H1 (cell line): ENCODE results near the gene CWC27. TPM values are rescaled to one million over a fixed set of nuclear protein-coding genes. Genes with fewer than 3 reads are reported as not detected.

ENCODE experiments used
- BCL11A ChIP-seq, 2 experiments: IDR thresholded peaks; one replicate each; pipeline ENCODE4 v1.6.1; 2011; ENCODE audit warnings: low read depth in 2 of 2, low read length in 2 of 2, mild to moderate bottlenecking in 2 of 2
- GABPA ChIP-seq: IDR thresholded peaks from 2 replicates; pipeline ENCODE4 v1.6.1; 2011; ENCODE audit warnings: mild to moderate bottlenecking, low read length, moderate library complexity, borderline replicate concordance; ENCODE audit not compliant: insufficient read depth
- SP2 ChIP-seq: IDR thresholded peaks from 2 replicates; pipeline ENCODE4 v1.6.1; 2012; ENCODE audit warnings: mild to moderate bottlenecking, low read length, inconsistent platforms
- TCF12 ChIP-seq: IDR thresholded peaks from 2 replicates; pipeline ENCODE4 v1.6.1; 2011; ENCODE audit warnings: low read depth, mild to moderate bottlenecking, low read length
- polyA plus RNA-seq, 7 experiments: library from polyadenylated mRNA; depleted of rRNA in 3 of 7; stranded (reverse) in 5 of 7; unstranded in 2 of 7; fragments of >200 nt in 5 of 7; fragments of 200-250 nt in 2 of 7; gene quantifications; 1 replicate in 5 of 7; 2 replicates in 1 of 7; 4 replicates in 1 of 7; pipeline versions ENCODE4 v1.2.1 to v1.2.3, GENCODE V29; 2011 to 2013; ENCODE audit warnings: missing spikeins in 2 of 7, mixed read lengths in 2 of 7
- total RNA-seq: library from RNA; stranded (reverse); fragmentation: NEBNext Ultra II Directional; extraction: Animal tissue kit (Norgen Biotek cat#: 25700); gene quantifications from 2 replicates; pipeline ENCODE4 v1.2.1, GENCODE V29; 2021

The CWC27 gene
- total and polyA plus RNA-seq, 2 of the 8 experiments (the other 6 are each of a cell fraction or from before 2014, with no cell fraction given) = 24.9 to 43.4 TPM

DNA sequence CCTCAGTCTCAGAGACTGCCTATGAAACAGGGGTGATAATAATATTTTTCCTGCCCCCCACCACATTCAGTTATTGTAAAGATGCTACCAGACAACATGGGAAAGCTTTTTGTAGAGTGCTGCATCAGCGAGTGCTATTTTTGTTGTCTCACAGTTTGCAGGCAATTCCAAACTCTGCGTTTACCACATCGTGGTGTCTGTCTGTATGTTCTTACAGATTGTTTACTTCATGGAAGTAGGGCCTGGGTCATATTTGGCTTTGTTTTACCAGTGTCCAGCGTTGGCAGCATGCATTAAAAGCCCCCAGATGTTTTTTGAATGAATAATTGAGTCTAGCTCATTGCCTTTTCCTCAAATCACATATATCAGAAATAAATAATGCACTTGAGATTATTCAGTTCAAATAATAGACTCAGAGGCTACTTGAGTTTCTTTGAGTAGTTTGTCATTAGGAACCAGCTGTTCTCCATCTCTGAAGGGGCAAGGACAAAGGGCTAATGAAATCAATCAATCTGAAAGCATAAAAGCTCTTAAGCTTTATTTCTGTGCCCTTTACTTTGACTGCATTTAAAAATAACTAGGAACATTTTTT is 243.7 kb downstream of the CWC27 start (continued):
- TF ChIP-seq TCF12 (no peak), BCL11A (IDR thresholded peaks at IDR 0.05; ENCODE audit: low read depth in 2 of 2, low read length in 2 of 2) (no peak), SP2 (no peak), GABPA (no peak)
